ENCODE measurements around the gene MOB3C.
A peak's percentile ranks its signal among the peaks of the same experiment; 100 is the strongest.
"Not testable (repeated sequence)": the region's sequence is repeated elsewhere in the genome, so short reads cannot be mapped to it uniquely, and the experiment has no call there.

The MOB3C gene

DNA sequence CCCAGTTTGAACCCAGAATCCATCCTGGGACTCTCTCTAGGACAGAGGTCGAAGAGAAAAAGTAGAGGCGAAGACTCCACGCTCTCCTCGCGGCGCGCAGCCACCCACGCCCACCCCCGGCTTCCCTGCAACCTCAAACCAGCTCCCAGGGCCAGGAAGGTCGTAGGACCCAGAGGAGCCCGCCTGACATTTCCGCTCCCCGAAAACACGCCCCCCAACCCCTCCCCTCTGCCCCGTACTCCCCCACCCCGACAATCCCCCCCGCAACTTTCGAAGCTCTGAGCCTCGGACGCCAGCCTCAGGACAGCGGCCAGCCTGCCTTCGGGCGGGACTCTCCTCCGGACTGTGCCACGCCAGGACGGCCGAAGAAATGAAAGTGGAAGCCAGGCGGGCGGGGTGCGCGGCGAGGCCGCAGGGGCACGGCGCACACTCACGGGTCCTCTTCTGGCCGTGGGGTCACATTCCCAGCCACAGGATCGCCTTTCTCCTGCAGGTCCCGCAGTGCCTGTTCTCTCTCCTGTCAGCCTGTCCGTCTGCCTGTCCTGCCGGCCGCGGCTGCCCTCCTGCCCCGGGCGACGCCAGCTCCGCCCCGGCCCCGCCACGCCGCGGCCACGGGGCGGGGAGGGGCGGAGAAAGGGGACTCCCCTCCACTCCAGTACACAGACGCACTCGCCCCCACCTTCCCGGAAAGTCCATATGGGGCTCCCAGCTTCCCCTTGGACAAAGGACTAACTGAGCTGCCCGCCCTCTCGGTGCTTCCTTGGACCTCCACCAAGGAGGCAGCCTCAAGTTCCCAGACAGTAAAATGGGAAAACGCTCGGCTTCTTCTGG is at the start of gene MOB3C:
MOB3C (minus strand) TSS at position 535 of the 831 bp plus-strand sequence. CDS start 3,490 bp downstream, outside the sequence.
- intact Hi-C loops (cut with DNase I) = loop anchor here (10.0 kb wide), 1 partner anchor 48 kb away; the partner anchor contains the start of gene ATPAF1

DNA sequence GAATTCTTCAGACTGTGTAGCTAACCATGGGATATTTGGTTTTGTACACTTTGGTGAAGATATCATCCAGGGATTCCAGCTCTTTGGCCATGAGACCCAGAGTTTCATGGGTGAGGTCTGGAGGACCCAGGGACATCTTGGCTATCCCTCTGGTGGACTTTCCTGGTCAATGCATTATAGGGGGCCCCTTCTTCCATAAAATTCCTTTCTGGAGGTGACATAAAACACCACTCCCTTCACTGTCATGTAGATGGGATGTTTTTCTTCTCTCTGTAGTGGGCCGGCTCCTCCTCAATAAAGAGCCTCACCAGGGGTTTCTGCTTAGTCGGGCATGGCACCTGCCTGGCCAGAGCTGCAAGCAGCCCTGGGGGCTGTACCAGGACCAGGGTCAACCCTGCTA is 49.4 kb upstream of the MOB3C start:
- no peak for DNase-seq
- intact Hi-C loops (cut with DNase I) = loop anchor here (10.0 kb wide), 2 partner anchors 51 to 59 kb away; partner anchors contain the start of gene MOB3C

More for the DNA sequence above, at the start of gene MOB3C:
- DNase-seq = peak; percentile 53 to 89 (median 78)

GRCh38 chr1:46662919-46663318 is 46.3 kb upstream of the MOB3C start:
- intact Hi-C loops (cut with DNase I) = loop anchor here (10.0 kb wide), 2 partner anchors 48 to 62 kb away; partner anchors contain the start of gene MOB3C

DNA sequence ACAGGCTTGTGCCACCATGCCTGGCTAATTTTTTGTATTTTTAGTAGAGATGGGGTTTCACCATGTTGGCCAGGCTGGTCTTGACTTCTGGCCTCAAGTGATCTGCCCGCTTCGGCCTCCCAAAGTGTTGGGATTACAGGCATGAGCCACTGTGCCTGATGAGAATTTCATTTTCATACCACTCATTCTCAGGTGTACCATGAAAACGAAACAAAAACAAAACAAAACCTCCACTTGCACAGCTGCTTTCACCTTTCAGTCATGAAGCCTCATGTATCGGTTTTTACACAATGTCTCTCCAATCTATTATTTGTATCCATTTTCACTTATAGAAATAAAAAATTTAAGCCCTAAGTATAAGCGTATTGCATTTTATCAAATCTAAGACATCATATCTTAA is 43.5 kb upstream of the MOB3C start:
- intact Hi-C loops (cut with DNase I) = loop anchor here (10.0 kb wide), 2 partner anchors 45 to 65 kb away; partner anchors contain the start of gene MOB3C
- DNase-seq = not testable (repeated sequence)

More at GRCh38 chr1:46662919-46663318, 46.3 kb upstream of the MOB3C start:
- DNase-seq = not testable (repeated sequence)

DNA sequence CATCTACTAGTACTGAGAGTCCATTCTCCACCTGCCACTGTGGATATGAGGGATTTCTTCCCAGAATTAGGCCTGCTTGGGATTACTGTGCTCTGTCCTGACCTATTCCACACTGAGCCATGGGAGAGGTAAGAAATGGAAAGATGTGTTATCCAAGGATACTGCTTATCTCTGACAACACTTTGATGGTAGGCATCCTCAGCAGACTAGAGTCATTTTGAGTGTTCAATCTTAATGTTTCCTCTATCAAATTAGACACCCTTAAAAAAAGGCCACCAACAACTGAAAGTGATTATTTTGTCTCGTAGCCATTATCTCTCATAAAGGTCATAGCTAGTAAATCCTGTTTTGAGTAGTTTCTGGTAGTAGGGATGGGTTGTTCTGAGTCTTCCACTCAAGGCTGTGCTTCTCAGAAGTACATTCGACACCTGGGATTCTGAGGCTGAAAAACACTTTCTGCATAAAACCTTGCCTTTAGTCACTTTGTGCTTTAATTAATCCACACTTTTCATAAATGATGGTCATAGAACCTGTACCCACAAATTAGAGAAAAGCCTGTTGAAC is 42.8 kb upstream of the MOB3C start:
- intact Hi-C loops (cut with DNase I) = no loop called here
- no peak for DNase-seq

DNA sequence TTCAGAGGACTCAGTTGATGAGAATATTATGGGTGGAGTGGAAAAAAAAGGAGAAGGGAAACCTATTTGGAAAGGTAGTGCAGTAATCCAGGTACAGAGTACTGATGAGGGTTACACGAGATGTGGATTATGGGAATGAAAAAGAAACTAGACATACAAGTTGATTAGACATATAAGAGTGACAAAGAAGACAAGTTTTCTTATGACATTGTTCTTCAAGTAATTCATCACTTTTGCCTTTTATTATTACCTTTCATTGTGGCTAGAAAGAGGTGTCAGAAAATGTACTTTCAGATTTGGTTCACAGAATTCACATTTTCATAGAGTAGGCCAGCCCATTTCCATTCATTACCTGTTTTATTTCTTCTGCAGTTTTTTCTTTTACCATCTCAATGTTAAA is 41.2 kb upstream of the MOB3C start:
- intact Hi-C loops (cut with DNase I) = no loop called here
- DNase-seq = no peak

DNA sequence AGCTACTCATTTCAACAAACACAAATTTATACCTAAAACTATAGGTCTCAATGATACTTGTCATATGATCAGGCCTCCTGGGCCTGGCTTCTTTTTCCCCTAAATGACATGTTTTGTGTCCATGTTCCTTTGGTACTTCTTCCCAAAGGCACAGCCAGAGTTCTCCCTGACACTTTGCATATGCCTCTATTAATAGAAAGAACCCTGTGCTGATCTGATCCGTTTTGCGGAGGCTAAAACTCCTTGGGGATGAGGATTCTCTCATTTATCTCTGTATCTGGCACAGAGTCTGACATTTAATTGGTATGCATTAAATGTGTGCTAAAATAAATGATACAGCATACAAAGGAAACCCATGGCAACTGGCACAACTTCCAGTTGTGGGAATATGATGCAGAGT is 40.0 kb upstream of the MOB3C start:
- intact Hi-C loops (cut with DNase I) = no loop called here
- peak in 7 of 42 donors; percentile 12 to 62 (median 32) for DNase-seq

- intact Hi-C loops (cut with DNase I) = no loop called here
- no peak for DNase-seq
These were observed 39.2 kb upstream of the MOB3C start for GRCh38 chr1:46655848-46656247.

GRCh38 chr1:46654698-46655097 is 38.1 kb upstream of the MOB3C start:
- intact Hi-C loops (cut with DNase I) = not testable (repeated sequence)

GRCh38 chr1:46654012-46654411 is 37.4 kb upstream of the MOB3C start:
- intact Hi-C loops (cut with DNase I) = no loop called here
- DNase-seq = no peak

More at GRCh38 chr1:46654698-46655097, 38.1 kb upstream of the MOB3C start:
- DNase-seq = not testable (repeated sequence)

DNA sequence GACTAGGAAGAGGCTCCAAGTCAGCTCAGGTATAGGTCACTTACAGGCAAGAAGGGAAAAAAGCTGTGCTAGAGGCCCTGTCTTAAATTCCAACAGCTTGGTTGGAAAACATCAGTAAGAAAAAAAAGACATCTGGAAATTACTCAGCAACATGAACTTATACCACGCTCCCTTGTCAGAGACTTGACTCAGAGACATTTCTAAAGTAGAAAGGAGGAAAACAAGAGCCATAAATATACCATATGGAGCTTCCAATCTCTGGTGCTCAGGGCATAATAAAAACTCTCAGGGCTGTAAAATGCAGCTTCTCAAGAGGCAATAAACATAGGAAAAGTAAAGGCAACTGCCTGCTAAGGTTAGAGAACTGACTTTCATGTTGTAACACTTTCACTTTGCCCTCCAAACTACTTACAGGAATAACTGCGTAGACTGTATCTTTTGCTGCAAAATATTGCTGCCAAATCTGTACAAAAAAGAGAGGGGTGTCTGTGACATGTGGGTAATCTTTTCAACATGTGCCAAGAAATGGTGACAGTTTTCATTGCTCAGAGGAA is 36.9 kb upstream of the MOB3C start:
- intact Hi-C loops (cut with DNase I) = no loop called here
- no peak for DNase-seq

DNA sequence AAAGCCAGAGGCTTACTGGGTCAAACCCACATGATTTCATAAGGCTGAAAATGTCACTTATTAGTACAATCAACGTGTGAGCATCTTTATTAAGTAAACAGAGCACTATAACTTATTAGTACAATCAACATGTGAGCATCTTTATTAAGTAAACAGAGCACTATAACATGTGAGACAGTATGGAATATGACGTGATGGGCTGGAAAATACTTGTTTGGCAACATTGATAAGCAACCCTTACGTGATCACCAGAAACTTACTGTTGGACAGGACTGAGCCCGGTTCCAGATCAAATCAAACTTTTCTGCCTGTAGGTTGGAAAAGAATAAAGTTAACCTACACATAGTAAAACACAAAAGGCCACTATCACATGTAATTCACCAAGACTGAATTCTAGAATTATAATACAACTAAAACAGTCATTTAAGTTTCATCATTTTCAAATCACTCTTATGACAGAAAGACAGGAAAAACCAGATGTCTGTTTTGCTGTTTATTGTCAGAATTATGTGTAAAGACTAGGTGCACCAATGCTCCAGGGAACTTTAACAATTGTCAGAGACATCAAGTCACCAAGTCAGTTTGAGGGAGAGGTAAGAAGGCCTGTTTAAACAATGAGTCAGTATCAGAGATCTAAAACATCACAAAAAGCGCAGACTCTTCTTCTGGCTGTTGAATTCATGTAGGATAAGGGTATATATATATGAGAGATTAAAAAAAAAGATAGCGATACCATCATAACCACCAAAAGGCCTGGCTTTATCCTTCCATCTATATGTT is 35.9 kb upstream of the MOB3C start:
- intact Hi-C loops (cut with DNase I) = no loop called here
- no peak for DNase-seq

- intact Hi-C loops (cut with DNase I); DNase-seq: not testable (repeated sequence)
These were observed 34.5 kb upstream of the MOB3C start for GRCh38 chr1:46651152-46651551.

DNA sequence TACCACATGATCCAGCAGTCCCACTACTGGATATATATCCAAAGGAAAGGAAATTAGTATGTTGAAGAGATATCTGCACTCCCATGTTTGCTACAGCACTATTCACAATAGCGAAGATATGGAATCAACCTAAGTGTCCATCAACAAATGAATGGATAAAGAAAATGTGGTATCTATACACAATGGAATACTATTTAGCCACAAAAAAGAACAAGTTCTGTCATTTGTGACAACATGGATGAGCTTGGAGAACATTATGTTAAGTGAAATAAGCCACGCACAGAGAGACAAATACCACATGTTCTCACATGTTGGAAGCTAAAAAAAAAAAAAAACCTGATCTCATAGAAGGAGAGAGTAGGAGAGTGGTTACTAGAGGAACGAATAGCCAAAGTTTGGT is 33.9 kb upstream of the MOB3C start:
- DNase-seq = no peak
- intact Hi-C loops (cut with DNase I) = no loop called here

- intact Hi-C loops (cut with DNase I) = no loop called here
- no peak for DNase-seq
These were observed 33.2 kb upstream of the MOB3C start for GRCh38 chr1:46649764-46650163.

DNA sequence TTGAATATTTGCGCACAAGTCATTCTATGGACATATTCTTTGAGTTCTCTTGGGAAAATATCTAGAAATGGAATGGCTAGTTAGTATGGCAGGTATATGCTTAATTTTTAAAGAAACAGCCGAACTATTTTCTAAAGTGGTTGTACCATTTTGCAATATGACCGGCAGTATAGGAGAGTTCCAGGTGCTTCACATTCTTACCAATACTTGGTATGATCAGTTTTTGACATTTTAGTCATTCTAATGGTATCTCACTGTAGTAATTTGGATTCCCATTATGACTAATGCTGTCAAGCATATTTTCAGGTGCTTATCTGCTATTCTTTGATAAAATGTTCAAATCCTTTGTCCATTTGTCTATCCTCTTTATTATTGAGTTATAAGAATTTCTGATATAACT is 31.0 kb upstream of the MOB3C start:
- intact Hi-C loops (cut with DNase I) = no loop called here
- no peak for DNase-seq

DNA sequence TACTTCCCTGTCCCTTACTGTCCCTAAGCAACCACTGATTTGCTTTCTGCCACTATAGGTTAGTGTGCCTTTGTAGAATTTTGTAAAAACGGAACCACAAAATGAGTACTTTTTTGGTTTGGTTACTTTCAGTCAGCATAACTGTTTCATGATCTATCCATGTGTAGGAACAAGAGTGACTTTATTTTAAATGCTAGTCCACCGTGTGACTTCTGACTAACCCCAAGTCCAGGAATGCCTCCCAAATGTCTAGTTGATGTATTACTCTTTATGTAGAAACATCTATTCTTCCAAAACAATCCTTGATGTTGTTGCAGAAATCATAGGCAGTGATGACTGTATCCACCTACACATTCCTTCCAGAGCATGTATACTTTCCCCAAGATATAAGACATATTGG is 30.2 kb upstream of the MOB3C start:
- intact Hi-C loops (cut with DNase I) = no loop called here
- DNase-seq = no peak

DNA sequence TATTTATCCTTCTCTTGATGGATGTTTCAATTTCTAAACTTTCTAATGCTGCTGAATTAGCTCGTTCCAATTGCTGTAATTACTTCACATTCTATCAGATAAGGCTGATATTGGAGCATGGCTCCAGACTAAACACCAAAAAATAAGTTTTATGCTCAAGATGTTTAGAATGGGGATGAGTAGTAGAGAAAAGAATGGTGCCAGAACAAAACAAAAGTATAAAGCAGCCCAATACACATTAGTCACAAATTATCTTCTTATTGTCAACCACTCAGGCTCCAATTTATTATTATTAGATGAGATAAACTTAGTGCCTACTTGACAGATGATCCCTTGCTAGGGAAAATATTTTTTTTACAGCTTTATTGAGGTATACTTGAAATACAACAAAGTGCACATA is 29.7 kb upstream of the MOB3C start:
- intact Hi-C loops (cut with DNase I) = no loop called here
- no peak for DNase-seq

GRCh38 chr1:46645815-46646214 is 29.2 kb upstream of the MOB3C start:
- intact Hi-C loops (cut with DNase I) = no loop called here

More at GRCh38 chr1:46645815-46646214, 29.2 kb upstream of the MOB3C start:
- DNase-seq = no peak

Data from head of caudate nucleus (tissue), 42 donors.